ENCODE measurements around the gene NR1D2. TPM values are rescaled to one million over a fixed set of nuclear protein-coding genes. Genes with fewer than 3 reads are reported as not detected.
A peak's percentile ranks its signal among the peaks of the same experiment; 100 is the strongest.

Gene NR1D2
- polyA plus RNA-seq, 3 donors = 4.1 to 5.4 (median 5.3) TPM

GRCh38 chr3:23926246-23926645, 18.8 kb upstream of the NR1D2 start:
- H3K36me3 ChIP-seq (replicated peaks in 1 of 2; ENCODE audit: control insufficient read depth in 1 of 2, insufficient read depth in 2 of 2, low read length in 2 of 2) = peaks cover 2 to 16% of the 10 kb centered on the region in 2 donors
- no peaks in the 10 kb centered on the region for H4K20me1 ChIP-seq (ENCODE audit: insufficient read depth, low read length)
- Mint-ChIP-seq H3K4me3 (no peak overlapping the region), H3K36me3 (peaks cover 2 to 5% of the 10 kb centered on the region in 2 donors), H3K4me1 (peaks cover 14% of the 10 kb centered on the region), H3K27me3 (ENCODE audit: low read depth in 3 of 3) (no peaks in the 10 kb centered on the region), H3K9me3 (peaks cover 0 to 2% (median 0%) of the 10 kb centered on the region in 7 donors), H3K27ac (peak overlapping the region in 1 of 7 donors; percentile 23)
- no peak for DNase-seq
- no peak overlapping the region for H2AFZ ChIP-seq (ENCODE audit: insufficient read depth, low read depth, low read length, poor library complexity, severe bottlenecking)
- TF ChIP-seq, protein P1, sequence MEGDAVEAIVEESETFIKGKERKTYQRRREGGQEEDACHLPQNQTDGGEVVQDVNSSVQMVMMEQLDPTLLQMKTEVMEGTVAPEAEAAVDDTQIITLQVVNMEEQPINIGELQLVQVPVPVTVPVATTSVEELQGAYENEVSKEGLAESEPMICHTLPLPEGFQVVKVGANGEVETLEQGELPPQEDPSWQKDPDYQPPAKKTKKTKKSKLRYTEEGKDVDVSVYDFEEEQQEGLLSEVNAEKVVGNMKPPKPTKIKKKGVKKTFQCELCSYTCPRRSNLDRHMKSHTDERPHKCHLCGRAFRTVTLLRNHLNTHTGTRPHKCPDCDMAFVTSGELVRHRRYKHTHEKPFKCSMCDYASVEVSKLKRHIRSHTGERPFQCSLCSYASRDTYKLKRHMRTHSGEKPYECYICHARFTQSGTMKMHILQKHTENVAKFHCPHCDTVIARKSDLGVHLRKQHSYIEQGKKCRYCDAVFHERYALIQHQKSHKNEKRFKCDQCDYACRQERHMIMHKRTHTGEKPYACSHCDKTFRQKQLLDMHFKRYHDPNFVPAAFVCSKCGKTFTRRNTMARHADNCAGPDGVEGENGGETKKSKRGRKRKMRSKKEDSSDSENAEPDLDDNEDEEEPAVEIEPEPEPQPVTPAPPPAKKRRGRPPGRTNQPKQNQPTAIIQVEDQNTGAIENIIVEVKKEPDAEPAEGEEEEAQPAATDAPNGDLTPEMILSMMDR (IDR thresholded peaks at IDR 0.05) = no peak
- no peak overlapping the region for H3K9ac ChIP-seq (ENCODE audit: insufficient read depth, low read length, poor library complexity, severe bottlenecking)
- H3K79me2 ChIP-seq (ENCODE audit: insufficient read depth, low read length) = no peaks in the 10 kb centered on the region
- intact Hi-C loops (cut with micrococcal nuclease) = no loop called here
- H3K4me3 ChIP-seq (replicated peaks in 1 of 3; ENCODE audit: low read depth in 2 of 3, low read length in 3 of 3) = no peak overlapping the region
- peaks cover 0 to 5% of the 10 kb centered on the region in 2 donors for H3K4me1 ChIP-seq (ENCODE audit: control insufficient read depth in 1 of 2, insufficient read depth in 2 of 2, low read length in 2 of 2)
- 92% methylated on average over 2 of the region's 7 CpGs for WGBS (ENCODE audit: insufficient coverage)
- no peak overlapping the region for H3K27ac ChIP-seq (ENCODE audit: low read depth in 1 of 2, low read length in 2 of 2)
- H3K27me3 ChIP-seq (ENCODE audit: control insufficient read depth in 2 of 2, insufficient read depth in 2 of 2, low read length in 2 of 2) = no peaks in the 10 kb centered on the region
- H3K9me3 ChIP-seq (replicated peaks in 1 of 2; ENCODE audit: control insufficient read depth in 1 of 2, insufficient read depth in 1 of 2, low read length in 2 of 2) = no peaks in the 10 kb centered on the region
- H3K4me2 ChIP-seq (replicated peaks; ENCODE audit: extremely low read depth, low read length, poor library complexity, severe bottlenecking) = no peak overlapping the region

GRCh38 chr3:23926736-23927135, 18.4 kb upstream of the NR1D2 start:
- TF ChIP-seq, protein P1 (IDR thresholded peaks at IDR 0.05) = no peak
- no peaks in the 10 kb centered on the region for H3K27me3 Mint-ChIP-seq (ENCODE audit: low read depth in 3 of 3)
- H3K79me2 ChIP-seq (ENCODE audit: insufficient read depth, low read length) = no peaks in the 10 kb centered on the region
- H4K20me1 ChIP-seq (ENCODE audit: insufficient read depth, low read length) = no peaks in the 10 kb centered on the region
- no peak overlapping the region for H3K9ac ChIP-seq (ENCODE audit: insufficient read depth, low read length, poor library complexity, severe bottlenecking)
- no peaks in the 10 kb centered on the region for H3K36me3 Mint-ChIP-seq
- no peak for DNase-seq
- H3K4me3 Mint-ChIP-seq = no peak overlapping the region
- H3K27ac Mint-ChIP-seq = no peak overlapping the region
- no peaks in the 10 kb centered on the region for H3K27me3 ChIP-seq (ENCODE audit: control insufficient read depth in 2 of 2, insufficient read depth in 2 of 2, low read length in 2 of 2)
- H3K4me1 ChIP-seq (ENCODE audit: control insufficient read depth in 1 of 2, insufficient read depth in 2 of 2, low read length in 2 of 2) = peaks cover 0 to 5% of the 10 kb centered on the region in 2 donors
- H3K9me3 Mint-ChIP-seq = peaks cover 0 to 2% (median 0%) of the 10 kb centered on the region in 7 donors
- H3K4me1 Mint-ChIP-seq = peaks cover 19% of the 10 kb centered on the region
- peaks cover 0 to 12% of the 10 kb centered on the region in 2 donors for H3K36me3 ChIP-seq (replicated peaks in 1 of 2; ENCODE audit: control insufficient read depth in 1 of 2, insufficient read depth in 2 of 2, low read length in 2 of 2)
- H3K9me3 ChIP-seq (replicated peaks in 1 of 2; ENCODE audit: control insufficient read depth in 1 of 2, insufficient read depth in 1 of 2, low read length in 2 of 2) = no peaks in the 10 kb centered on the region
- intact Hi-C loops (cut with micrococcal nuclease) = no loop called here
- no peak overlapping the region for H3K4me2 ChIP-seq (replicated peaks; ENCODE audit: extremely low read depth, low read length, poor library complexity, severe bottlenecking)
- 100% methylated on average over 1 of the region's 3 CpGs for WGBS (ENCODE audit: insufficient coverage)
- no peak overlapping the region for H3K27ac ChIP-seq (ENCODE audit: low read depth in 1 of 2, low read length in 2 of 2)
- H3K4me3 ChIP-seq (replicated peaks in 1 of 3; ENCODE audit: low read depth in 2 of 3, low read length in 3 of 3) = no peak overlapping the region
- no peak overlapping the region for H2AFZ ChIP-seq (ENCODE audit: insufficient read depth, low read depth, low read length, poor library complexity, severe bottlenecking)
